KG1 (cell line): ENCODE data around the gene FGGY.
"Not testable (repeated sequence)": the region's sequence is repeated elsewhere in the genome, so short reads cannot be mapped to it uniquely, and the experiment has no call there.

Source experiments
- DNase-seq: peaks from one replicate; lab custom pipeline; 2025; lab: John Stamatoyannopoulos, UW

Gene FGGY

DNA sequence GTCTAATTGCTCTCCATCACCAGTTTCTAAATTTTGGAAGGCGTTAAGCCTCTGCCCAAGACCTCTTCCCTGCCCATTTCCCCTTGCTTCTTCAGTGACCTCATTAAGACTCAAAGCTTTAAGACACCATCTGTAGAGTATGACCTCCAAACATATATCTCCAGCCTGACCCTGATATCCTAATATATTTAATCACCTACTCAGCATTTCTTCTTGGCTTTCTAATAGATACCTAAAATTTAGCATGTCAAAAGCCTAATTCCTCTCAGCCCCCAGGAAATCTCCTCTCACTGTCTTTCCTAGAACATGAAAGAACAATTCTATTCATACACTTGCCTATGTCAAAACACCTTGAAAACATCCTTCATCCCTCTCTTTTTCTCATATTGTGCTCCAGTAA, 282.3 kb downstream of the FGGY start:
- DNase-seq: no peak

DNA sequence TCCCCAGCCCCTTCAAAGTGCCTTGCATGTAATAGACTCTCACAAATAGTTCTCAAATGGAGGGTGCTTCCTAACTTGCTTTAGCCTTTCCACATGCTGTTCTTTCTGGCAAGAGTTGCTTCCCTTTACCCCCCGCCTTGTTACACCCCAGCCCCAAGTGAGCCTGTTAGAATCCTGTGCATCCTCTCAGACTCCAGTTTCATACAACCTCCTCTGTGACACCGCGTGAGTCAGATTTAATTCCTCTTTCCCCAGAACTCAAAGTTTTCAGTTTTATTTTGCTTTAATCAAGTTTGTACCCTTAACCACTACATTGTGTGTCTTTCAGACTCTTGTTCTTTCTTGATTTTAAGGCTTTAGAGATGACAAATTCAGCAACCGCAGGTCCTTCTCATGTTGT, 283.4 kb downstream of the FGGY start:
- no peak for DNase-seq

DNA sequence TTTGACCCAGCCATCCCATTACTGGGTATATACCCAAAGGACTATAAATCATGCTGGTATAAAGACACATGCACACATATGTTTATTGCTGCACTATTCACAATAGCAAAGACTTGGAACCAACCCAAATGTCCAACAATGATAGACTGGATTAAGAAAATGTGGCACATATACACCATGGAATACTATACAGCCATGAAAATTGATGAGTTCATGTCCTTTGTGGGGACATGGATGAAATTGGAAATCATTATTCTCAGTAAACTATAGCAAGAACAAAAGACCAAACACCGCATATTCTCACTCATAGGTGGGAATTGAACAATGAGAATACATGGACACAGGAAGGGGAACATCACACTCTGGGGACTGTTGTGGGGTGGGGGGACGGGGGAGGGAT, 295.5 kb downstream of the FGGY start:
- DNase-seq: not testable (repeated sequence)

DNA sequence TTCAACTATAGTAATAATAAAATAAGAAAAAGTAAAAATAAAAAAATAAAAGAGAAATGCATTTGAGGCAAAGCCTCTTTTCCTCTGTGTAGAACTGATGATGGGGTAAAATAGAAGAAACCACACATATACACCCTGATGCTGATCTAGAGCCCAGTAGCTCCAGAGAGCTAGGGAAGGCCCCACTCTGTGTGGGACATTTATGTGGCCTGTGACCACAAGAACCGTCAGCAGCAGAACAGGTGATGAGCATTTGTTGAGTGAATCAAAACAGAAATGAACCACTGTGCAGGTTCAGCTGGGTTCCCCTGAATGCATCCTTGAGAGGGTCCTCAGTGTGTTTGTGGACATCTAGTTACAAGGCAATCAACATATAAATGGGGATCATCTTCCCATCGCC, 296.0 kb downstream of the FGGY start:
- DNase-seq: no peak

DNA sequence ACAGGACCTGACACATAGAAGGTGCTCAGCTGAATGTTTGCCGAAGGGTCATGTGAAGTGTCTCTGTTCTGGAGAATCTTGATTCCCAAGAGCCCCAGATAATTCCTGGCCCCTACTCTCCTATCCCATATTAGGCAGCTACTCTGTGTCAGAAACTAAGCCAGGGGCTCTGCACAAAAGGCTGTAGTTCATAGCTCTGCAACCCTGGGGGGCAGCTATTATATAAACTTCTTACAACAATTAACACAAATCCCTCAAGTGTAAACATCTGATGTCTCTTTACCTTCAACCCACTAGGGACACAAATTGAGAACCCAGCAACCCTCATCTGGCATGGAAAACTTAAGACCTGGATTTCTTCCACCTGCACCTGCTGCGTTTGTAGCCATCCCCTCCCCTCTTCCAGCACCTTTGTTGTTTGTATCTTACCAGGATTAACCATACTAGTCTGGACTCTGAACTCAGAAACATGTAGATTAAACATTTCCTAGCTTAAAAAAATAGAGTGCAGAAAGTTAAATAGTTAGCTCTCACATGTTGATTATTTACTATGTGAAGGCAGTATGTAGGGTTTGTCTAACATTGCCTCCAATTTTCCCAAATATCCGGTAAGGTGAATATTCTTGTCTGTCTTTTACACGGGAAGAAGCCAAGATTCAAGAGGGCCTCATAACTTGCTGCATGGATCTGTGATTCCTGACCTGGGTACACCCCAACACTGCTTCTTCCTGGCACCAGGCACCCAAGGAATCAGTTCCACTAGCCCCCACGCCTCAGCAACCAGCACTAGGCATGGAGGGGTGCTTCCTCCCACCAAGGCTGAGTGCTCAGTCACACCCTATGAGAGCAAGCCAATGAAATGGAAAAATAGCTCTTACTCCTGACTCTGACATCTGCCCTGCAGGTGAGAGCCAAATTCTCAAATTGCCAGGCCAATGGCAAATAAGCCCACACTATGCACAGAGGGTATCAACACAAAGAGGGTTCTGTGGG, 297.2 kb downstream of the FGGY start:
- no peak for DNase-seq

DNA sequence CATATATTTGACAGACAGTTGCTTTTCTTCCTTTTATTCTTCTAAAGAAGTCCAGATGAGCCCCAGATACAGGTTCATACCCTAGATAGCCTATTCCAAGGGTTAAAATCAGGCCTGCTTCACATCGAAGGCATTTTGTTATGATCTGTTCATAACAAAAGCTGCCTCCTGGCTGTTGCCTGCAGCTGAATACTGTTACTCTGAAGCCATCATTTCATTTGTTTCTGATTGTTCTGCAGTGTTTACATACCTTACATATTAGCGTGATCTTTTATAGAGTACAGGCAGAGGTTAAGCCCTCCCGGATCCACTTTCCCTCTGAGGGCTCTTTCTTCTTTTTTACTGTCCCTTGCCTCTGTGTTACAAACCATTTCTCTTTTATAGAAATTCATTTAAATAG, 298.9 kb downstream of the FGGY start:
- no peak for DNase-seq

DNA sequence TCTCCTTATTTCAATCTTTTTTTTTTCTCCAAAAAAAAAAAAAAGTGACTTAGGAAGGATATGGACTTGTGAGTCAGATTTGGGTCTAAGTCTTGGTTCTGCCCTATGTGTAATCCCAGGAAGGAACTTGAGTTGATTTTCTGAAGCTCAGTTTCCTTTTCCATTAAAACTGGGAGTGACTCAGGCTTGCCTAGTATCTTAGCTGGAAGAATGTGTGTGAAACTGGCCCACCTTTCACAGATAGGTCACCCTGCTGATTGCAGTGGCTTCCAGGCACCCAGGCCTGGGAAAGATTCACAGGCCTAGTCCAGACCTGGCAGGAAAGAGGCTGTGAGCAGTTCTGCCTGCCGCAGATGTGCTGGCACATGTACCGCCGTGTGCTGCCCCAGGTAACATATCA, 299.5 kb downstream of the FGGY start:
- no peak for DNase-seq

DNA sequence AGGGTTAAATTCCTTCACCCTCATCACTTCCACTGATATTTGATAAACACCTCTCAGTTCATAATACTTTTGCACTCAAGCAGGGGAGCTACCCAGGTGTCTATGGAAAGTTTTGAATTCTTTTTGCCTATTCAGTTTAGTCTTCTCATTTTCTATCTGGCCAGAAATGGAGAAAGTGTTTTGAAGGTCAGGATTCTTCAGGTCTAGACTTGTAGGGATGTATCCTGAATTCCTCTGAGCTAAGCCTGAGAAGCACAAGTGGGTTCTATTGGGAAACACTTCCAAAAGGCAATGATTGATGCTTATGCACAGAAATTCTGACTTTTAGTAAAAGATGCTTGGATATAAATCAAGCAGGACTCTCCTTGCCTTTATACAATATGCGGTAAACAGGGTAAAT, 300.1 kb downstream of the FGGY start:
- DNase-seq: no peak

DNA sequence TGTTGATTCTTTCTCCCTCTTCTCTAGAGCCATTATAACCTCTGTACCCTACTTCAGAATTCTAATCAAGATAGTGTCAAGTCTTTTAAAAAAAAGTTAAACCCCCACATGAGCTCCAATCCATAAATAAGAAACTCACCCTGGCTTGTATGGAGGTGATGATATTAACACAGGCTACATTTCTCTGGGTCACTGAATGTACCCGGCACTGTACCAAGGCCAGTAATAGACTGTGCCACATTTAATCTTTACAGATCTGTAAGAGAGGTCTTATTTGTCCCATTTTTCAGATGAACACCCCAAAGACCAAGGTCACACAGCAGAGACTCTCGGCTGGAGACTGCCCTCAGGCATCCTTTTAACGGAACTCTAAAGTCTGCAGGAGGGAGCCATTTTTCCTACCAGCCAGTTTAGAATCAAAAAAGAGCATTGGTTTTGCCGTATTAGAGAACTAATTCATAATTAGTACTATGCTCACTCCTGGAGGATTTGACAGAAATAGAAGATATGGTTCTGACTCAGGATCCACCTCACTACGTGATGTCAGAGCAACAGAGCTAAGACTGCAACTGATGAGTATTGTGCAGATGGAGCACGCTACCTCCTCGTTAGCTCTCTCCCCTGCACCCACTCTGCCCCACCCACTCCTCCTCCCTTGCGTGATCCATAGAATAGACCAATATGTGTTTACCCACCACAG, 300.7 kb downstream of the FGGY start:
- no peak for DNase-seq

DNA sequence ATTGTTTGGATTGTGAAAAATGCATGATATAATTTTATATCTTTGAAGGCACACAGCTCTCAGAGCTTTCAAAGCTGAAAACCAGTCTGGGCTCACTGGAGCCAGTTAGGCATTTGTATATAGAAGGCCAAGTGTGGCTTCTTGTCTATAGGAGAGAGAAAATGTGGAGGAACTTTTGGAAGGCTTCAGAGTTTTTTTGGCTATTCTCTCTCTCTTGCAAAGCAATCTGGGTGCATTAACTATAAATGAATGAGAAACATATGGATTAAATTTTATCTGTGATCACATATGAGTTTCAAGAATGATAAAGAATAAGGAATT, 301.2 kb downstream of the FGGY start:
- no peak for DNase-seq

DNA sequence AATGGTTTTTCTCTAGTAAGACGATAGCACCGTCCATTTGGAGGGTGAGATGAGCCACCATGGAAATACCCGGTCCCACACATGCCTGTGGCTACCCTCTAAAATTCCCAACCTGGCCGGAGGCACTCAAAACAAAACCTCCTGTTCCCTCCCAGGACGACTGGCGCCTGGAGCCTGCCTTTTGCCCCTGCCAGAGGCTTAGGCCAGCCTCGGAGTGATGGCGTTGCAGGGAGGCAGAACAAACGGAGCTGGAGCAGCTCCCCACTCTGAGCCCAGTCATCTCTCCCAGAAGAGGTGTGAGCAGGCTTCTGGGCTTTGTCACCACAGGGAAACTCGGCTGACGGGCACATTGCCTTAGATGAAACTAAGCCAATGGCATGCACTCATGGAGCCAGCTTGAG, 304.1 kb downstream of the FGGY start:
- no peak for DNase-seq

DNA sequence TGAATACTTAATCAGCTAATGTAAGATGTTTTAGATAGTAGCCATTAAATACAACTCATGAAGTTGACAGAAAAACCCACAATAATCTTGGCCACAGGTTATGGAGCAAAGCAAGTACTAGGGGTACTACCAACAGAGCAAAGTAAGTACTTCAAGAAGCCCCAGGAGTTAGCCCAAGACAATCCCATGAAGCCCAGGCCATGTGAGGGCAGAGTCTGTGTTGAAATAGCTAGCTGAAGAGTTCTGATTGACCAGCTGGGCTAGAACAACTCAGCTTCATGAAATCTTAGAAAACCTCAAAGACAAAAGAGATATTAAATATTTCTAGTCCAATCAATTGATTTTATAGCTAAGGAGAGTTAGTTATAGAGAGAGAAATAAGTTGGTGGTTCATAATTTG, 304.9 kb downstream of the FGGY start:
- DNase-seq: no peak

DNA sequence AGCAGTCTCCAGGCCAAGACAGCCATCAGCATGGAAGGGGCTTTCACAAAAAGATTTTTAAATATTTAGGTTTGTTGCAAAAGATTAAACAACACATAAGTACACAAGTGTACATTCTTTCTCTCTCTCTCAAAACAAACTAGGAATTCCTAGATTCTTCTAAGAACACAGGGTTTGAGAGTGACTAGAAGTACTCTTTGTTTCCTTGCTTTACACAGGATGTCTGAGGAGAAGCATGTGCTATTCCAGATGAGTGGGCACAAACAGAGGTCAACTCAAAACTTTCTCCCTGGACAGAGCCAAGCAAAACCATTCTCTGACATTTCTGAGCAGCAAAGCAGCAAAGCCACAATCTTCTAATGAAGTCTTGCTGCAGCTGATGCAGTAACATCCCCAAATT, 307.3 kb downstream of the FGGY start:
- no peak for DNase-seq

DNA sequence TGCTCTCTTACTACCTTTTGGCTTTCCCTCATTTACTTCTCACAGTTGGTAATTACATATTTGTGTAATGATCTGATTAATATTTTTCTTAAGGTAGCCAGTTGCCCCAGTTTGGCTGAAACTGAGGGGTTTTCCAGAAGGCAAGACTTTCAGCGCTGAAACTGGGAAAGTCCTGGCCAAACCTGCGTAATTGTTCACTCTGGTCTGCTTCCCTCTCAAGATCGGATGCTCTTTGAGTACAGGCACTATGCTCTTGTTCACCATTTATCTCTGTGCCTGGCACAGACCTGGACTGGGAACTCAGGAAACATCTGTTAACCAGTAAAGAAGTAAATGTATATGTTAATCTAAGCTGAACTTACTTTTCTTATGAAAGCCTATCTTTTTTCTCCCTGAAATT, 308.3 kb downstream of the FGGY start:
- DNase-seq: no peak

DNA sequence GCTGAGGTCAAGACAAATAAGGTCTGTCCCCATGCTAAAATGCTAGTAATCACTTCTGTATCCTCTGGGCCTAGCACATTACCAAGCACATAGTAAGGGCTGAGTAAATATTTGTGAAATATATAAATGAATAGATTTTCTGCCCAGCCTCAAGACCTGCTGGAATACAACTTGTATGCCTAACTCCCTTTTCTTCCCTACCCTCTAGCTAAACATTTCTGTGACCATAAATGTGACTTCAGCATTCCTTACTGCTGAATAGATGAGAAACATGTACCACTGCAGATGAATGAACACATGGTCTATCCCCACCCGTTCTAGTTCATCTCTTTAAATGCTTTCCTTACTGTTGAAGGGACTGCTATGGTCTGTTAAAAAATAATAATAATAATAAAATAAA, 308.9 kb downstream of the FGGY start:
- DNase-seq: no peak

DNA sequence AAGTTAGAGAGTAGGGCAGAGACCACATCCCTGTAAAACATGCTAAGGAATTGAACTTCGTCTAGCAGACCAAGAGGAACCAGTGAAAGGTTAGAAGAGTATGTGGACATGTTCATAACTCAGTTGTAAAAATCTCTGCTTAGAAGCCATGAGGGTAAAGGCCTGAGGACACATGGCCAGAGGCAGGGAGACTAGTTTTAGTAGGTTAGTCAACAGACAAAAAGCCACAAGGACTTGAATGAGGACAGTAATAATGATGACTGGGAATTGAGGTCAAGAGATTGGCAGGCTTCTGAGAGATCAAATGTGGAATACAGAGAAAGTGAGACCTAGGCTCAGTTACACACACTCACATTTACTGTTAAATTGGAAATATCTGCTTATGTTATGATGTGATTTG, 312.4 kb downstream of the FGGY start:
- no peak for DNase-seq

DNA sequence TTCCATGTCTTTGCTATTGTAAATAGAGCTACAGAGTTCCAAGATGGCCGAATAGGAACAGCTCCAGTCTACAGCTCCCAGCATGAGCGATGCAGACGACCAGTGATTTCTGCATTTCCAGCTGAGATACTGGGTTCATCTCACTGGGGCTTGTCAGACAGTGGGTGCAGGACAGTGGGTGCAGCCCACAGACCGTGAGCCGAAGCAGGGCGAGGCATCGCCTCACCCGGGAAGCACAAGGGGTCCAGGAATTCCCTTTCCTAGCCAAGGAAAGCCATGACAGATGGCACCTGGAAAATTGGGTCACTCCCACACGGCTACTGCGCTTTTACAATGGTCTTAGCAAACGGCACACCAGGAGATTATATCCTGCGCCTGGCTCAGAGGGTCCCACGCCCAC, 313.6 kb downstream of the FGGY start:
- DNase-seq: not testable (repeated sequence)

DNA sequence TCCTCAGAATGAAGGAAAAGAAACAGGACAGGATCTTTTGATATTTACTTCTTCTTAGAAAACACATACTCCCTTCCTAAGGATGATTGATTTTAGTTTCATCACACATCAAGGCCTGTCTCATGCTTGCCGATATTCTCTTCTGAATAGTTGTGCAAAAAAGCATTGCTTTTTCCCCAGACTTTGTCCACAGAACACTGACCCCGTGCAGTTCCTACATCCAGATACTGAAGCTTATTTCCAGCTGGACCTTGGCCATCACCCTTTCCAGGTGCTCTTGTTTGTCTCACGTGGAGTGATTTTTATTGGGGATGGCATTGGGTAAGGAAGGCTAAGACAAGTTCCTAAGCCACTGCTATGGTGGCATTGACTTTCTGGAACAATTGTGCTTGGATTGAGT, 320.5 kb downstream of the FGGY start:
- DNase-seq: no peak

DNA sequence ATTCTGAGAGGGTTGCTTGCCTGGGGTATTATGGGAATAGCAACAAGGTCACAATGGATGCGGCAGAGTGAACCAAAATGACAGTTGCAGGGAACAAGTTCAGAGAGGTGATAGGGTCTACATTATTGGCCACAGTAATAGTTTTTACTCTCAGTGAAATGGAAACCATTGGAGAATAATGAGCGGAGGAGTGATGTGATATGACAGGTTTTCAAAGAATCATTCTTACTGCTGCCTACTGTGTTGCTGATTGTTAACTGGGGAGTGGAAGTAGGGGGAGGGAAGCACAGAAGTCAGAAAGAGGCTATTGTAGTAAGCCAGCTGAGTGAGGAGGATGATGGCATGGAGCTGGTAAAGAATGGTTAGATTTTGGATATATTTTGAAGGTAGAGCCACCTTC, 322.7 kb downstream of the FGGY start:
- DNase-seq: no peak

DNA sequence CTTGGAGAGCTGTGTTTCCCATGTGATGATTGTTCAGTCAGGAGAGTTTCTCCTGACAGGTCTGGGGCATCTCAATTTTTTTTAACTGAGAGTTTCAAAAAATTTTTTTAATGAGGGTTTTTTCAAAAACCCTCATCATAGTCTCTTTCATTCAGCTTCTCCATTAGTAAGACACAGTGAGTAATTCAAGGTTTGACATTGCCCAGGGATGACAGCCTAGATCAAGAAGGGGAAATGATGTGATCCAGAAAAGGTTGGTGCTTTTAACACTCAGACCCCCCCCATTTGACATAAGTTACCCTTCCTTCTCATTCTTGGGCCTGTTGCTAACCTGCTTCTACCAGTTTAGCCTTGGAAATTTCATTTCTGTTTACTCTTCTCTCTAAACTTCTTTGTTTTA, 328.5 kb downstream of the FGGY start:
- no peak for DNase-seq

DNA sequence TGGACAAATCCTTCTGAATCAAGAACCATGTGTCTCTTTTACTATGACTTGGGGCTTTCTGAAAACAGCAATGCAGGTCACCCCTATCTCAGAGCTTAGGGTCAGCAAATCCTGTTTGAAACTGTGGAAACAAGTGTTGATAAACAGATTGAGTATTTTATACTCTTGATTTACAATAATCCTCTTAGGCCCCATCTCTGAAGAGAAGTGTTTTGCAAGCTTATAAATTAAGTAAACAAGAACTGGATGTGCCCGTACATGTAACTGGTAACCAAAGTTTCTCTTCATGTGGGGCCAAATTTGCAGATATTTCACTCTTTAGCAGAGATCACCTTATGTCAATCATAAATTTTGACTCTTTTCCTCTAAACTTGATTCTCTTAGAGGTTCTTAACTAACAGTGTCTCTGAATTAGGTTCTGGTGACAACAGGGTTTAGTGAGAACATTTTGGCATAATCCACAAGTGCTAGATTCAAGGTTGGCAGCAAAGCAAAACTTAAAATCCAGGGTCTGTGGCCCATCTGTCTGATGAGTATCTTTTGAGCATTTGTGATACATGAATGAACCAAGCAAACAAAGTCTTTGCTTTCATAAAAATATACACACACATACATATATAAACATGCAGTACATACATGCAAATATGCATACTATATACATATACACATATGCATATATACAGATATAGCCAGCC, 334.8 kb downstream of the FGGY start:
- DNase-seq: no peak

DNA sequence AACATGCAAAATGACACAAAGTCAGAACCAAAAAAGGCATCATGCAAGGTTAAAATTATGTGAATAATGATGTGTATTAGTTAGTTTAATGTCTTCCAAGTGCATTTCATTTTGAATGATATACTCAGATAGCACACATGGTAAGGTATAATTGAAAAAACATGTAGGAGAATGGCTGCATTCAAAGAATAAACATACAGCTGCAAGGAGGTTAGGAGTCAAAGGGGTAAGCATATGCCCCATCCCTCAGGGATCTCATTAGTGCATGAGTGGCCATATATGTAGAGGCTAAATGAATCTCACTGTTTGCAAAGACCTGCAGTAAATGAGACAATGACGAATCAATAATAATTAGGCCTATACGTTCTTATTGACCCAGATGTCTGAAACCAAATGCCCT, 338.2 kb downstream of the FGGY start:
- no peak for DNase-seq

DNA sequence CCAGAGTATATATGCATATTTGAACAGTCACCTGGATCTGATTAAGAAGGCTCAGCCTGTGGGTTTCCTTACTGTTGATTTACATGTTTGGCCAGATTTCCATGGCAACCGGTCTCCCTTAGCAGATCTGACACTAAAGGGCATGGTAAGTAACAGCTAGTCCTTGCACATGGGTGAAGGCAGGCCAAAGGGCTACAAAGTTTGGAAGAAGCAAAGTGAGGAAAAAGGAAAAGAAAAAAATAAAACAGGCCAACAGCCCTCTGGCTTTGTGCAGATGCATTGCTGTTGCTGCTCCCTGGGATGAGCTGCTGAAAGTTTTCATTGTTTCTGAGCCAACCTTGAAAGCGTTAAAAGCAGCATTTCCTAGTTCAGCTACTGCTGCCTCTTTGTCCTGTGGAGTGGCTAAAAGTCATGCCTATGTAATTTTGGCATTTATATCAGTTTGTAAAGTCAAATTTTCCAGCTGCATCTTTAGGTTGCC, 341.4 kb downstream of the FGGY start:
- DNase-seq: no peak
